RCC 7860 (cell line): ENCODE data around the gene TBCB.
"Not testable (repeated sequence)": the region's sequence is repeated elsewhere in the genome, so short reads cannot be mapped to it uniquely, and the experiment has no call there.

Experiments
- DNase-seq: peaks from one replicate; pipeline ENCODE4 v3.0.0-alpha.2; 2015; ENCODE audit warnings: low spot score
- FAIRE-seq: peaks from 2 replicates; lab custom pipeline; 2012; peaks lifted over from hg19 to GRCh38; lab: Jason Lieb, UNC

TBCB gene, protein sequence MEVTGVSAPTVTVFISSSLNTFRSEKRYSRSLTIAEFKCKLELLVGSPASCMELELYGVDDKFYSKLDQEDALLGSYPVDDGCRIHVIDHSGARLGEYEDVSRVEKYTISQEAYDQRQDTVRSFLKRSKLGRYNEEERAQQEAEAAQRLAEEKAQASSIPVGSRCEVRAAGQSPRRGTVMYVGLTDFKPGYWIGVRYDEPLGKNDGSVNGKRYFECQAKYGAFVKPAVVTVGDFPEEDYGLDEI

DNA sequence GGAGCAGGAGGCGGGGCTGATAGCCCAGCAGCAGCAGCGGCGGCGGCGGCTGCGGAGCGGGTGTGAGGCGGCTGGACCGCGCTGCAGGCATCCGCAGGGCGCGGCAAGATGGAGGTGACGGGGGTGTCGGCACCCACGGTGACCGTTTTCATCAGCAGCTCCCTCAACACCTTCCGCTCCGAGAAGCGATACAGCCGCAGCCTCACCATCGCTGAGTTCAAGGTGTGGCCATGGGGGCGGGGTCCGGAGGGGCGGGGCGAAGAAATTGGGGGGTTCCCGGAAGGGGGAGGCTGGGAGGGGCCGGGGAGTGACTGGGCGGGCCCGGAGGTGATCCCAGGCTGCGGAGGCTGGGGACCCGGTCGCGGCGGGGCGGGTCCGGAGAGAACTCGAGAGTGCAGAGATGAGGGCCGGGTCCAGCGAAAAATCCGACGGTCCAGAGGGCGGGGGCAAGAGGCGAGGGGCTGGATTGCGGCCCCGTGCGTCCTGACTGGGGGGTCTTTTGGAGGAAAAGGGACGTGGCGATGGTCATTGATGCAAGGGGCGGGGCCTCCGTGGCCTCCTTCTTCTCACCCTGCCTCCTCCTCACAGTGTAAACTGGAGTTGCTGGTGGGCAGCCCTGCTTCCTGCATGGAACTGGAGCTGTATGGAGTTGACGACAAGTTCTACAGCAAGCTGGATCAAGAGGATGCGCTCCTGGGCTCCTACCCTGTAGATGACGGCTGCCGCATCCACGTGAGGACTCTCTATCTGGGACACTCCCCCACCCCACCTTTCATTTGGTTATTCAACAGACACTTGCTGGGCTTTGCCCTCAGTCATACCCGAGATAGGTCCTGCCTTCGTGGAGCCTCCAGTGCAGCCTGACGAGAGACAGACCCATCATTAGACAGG lies at the start of gene TBCB:
Gene TBCB, plus strand, starts transcription at position 16 of the 891 bp plus-strand sequence. Its CDS starts 93 bp downstream, at position 109.
- DNase-seq, result no peak
- FAIRE-seq, result no peak

GRCh38 chr19:36067681-36068080 lies 47.6 kb upstream of the TBCB start:
- FAIRE-seq (no peak), DNase-seq (no peak)

- DNase-seq, FAIRE-seq: not testable (repeated sequence)
Measured at GRCh38 chr19:36068810-36069499, 46.3 kb upstream of the TBCB start.

GRCh38 chr19:36072081-36072480 lies 43.2 kb upstream of the TBCB start:
- FAIRE-seq (no peak), DNase-seq (no peak)

GRCh38 chr19:36073121-36073876 lies 42.0 kb upstream of the TBCB start:
- DNase-seq (no peak), FAIRE-seq (no peak)

- no peak for DNase-seq
- no peak for FAIRE-seq
Measured at GRCh38 chr19:36079389-36079945, 35.8 kb upstream of the TBCB start.

- DNase-seq (no peak), FAIRE-seq (no peak)
Measured at GRCh38 chr19:36081385-36081784, 33.9 kb upstream of the TBCB start.

GRCh38 chr19:36081894-36082293 lies 33.4 kb upstream of the TBCB start:
- FAIRE-seq (no peak), DNase-seq (no peak)

- FAIRE-seq, result no peak
Measured at GRCh38 chr19:36082916-36083315, 32.4 kb upstream of the TBCB start.

DNA sequence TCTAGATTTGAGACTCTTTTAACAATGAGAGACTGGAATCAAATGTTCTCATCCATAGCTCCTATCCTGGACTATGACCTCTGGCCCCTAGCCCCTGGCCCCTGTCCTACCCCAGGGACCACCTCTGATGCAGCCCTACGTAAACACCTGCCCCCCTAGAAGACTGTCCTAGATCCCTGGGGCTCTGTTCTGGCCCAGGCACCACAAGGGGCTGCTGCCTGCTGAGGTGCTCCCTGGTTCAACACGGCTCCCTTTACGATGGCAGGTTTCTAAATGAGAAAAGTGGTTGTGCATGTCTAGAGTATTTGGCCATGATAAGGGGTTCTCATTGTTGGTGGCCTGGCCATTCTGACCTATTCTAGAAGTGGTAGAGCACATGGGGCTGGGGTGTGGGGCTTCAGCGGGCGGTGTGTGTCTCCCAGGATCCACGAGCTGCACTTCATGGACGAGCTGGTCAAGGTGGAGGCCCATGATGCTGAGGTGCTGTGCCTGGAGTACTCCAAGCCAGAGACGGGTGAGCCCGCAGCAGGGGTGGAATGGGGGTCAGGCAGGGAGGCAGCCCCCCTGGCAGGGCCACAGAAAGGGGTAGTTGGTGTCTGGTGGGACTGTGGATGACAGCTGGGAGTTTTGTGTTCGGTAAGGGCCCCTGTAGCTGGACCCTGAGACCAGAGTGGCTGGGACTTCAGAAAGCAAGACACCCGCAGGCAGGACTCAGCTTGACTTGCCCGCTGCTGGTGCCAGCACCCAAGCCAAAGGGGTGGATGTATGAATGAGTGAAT lies 30.8 kb upstream of the TBCB start:
- no peak for FAIRE-seq

More at GRCh38 chr19:36082916-36083315, 32.4 kb upstream of the TBCB start:
- no peak for DNase-seq

GRCh38 chr19:36086326-36086725 lies 28.9 kb upstream of the TBCB start:
- DNase-seq (no peak), FAIRE-seq (no peak)

More for the DNA sequence above, 30.8 kb upstream of the TBCB start:
- DNase-seq, result no peak

GRCh38 chr19:36089847-36090246 lies 25.4 kb upstream of the TBCB start:
- DNase-seq (no peak), FAIRE-seq (no peak)

GRCh38 chr19:36090910-36091695 lies 24.2 kb upstream of the TBCB start:
- FAIRE-seq (no peak), DNase-seq (no peak)

GRCh38 chr19:36092566-36092965 lies 22.7 kb upstream of the TBCB start:
- FAIRE-seq (no peak), DNase-seq (no peak)

DNA sequence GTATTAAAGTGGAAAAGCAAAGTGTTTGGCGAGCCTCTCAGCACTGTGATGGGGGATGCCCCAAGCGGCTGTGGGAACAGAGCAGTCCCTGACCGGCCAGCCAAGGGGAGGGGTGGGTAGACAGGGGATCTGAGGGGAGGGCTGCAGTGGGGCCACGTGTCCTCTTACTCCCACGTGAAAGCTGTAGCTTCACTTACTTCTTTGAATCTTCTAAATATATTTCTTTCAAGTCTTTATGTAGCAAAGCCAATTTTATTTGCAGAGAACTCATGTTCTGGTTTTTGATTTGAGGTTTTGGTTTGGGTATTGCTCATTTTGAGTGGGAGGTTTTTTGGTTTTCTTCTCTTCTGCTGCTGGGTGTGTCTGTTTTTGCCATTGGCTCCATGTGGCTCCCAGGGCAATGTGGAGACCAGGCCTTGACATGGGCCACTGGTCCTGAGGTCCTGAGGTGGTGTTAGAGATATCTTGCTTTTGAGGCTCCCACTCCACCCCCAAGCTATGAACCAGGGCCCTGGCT lies 22.1 kb upstream of the TBCB start:
- DNase-seq (no peak), FAIRE-seq (no peak)

DNA sequence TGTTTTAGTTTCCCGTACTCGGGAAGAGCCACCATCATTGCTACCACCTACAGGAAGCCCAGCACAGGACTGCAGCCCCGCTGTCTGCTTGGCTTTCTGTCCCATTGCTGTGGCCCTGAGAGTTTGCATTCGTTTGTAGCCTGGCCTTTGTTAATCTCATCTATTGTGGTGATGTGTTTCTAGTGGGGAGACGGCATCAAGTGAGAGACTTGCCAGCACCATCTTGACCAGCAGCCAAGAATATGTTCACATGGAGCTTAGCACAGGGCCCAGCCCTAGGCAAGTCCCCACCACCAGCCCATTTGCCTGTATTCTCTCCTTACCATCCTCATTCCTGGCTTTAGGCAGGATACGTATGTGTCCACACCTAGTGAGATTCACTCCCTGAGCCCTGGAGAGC lies 21.6 kb upstream of the TBCB start:
- DNase-seq (no peak), FAIRE-seq (no peak)

GRCh38 chr19:36097036-36097435 lies 18.2 kb upstream of the TBCB start:
- DNase-seq (no peak), FAIRE-seq (no peak)

DNA sequence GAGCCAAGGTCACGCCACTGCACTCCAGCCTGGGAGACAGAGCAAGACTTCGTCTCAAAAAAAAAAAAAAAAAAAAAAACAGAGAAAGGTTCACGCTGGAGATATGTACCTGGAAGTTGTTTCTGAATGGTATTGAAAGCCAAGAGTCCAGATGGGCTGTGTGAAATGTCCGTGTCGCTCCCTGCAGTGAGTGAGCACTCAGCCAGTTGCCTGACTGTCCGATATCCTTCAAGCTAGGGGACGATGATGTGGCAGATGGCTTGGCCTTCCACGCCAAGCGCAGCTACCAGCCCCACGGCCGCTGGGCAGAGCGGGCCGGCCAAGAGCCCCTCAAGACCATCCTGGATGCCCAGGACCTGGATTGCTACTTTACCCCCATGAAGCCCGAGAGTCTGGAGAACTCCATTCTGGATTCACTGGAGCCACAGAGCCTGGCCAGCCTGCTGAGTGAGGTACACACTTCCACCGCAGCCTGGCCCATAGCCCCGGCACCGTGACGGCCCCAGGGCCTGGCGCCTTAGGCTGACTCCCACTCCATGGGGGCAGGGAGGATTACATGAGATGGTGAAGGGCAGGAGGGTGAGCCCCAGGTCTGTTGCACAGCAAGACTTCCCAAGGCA lies 16.0 kb upstream of the TBCB start:
- DNase-seq, result no peak
- no peak for FAIRE-seq
